GM10847 (cell line): ENCODE measurements around the gene ZBED4.

Source experiments
- POLR2A ChIP-seq: IDR thresholded peaks from 2 replicates; pipeline ENCODE4 v1.6.1; 2011; ENCODE audit not compliant: insufficient read length; ENCODE audit errors: extremely low read depth

Gene ZBED4

GRCh38 chr22:49880281-49880680 lies 26.6 kb downstream of the ZBED4 start:
- no peak for TF ChIP-seq POLR2A

GRCh38 chr22:49881856-49882255 lies 28.2 kb downstream of the ZBED4 start:
- TF ChIP-seq POLR2A = no peak

- no peak for TF ChIP-seq POLR2A
Measured at GRCh38 chr22:49882519-49883293, 29.1 kb downstream of the ZBED4 start.

GRCh38 chr22:49883294-49883640 lies 29.6 kb downstream of the ZBED4 start:
- TF ChIP-seq POLR2A = no peak

- no peak for TF ChIP-seq POLR2A
Measured at GRCh38 chr22:49884075-49884474, 30.4 kb downstream of the ZBED4 start.

- no peak for TF ChIP-seq POLR2A
Measured at GRCh38 chr22:49884503-49885260, 31.0 kb downstream of the ZBED4 start.

GRCh38 chr22:49885281-49885680 lies 31.6 kb downstream of the ZBED4 start:
- TF ChIP-seq POLR2A = no peak

GRCh38 chr22:49885881-49886280 lies 32.2 kb downstream of the ZBED4 start:
- no peak for TF ChIP-seq POLR2A

- no peak for TF ChIP-seq POLR2A
Measured at GRCh38 chr22:49886346-49887063, 32.9 kb downstream of the ZBED4 start.

GRCh38 chr22:49887064-49887451 lies 33.4 kb downstream of the ZBED4 start:
- TF ChIP-seq POLR2A = no peak

GRCh38 chr22:49887702-49888101 lies 34.1 kb downstream of the ZBED4 start:
- no peak for TF ChIP-seq POLR2A

- TF ChIP-seq POLR2A = no peak
Measured at GRCh38 chr22:49889071-49889470, 35.4 kb downstream of the ZBED4 start.

GRCh38 chr22:49892226-49892899 lies 38.7 kb downstream of the ZBED4 start:
- TF ChIP-seq POLR2A = no peak

GRCh38 chr22:49893025-49893424 lies 39.4 kb downstream of the ZBED4 start:
- TF ChIP-seq POLR2A = no peak

GRCh38 chr22:49894322-49895054 lies 40.8 kb downstream of the ZBED4 start:
- TF ChIP-seq POLR2A = no peak
